Activated T-helper 9 cell treated with anti-CD3 and anti-CD28 coated beads, Interleukin-2, amount 50 U/mL, for 16 hours (primary cell): ENCODE measurements around the gene MICA.

Source experiments
- DNase-seq: peaks from one replicate; pipeline ENCODE4 v3.0.0-alpha.2; 2020; ENCODE audit warnings: low read depth

The MICA gene

DNA sequence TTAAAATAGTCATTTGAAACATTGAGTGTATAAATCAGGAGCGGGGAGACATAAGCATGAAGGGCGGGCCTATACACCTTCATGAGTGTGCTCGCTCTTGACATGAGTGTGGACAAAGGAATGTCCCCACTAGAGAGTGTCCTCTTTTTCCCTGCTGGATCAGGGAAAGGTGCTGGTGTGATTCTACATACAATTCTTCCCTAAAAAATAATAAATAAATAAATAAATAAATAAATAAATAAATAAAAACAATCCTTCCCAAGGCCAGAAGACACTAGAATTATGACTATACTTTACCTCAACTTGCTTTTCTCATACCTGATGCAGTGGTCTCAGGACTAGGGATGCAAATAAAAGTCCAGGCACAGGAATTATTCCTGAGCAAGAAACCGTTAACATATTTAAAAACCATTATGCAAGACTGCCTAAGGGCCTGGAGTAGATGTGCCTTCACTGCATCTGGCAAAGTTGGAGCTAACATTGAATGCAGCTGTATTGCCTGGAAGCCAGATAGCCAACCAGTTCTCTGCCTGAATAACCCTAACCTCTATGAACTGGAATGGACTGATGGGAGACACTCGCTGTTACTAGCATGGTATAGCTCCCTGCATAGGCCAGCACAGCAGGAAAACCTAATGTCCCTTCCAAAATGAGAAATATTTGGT, 57.1 kb downstream of the MICA start:
- no peak for DNase-seq

DNA sequence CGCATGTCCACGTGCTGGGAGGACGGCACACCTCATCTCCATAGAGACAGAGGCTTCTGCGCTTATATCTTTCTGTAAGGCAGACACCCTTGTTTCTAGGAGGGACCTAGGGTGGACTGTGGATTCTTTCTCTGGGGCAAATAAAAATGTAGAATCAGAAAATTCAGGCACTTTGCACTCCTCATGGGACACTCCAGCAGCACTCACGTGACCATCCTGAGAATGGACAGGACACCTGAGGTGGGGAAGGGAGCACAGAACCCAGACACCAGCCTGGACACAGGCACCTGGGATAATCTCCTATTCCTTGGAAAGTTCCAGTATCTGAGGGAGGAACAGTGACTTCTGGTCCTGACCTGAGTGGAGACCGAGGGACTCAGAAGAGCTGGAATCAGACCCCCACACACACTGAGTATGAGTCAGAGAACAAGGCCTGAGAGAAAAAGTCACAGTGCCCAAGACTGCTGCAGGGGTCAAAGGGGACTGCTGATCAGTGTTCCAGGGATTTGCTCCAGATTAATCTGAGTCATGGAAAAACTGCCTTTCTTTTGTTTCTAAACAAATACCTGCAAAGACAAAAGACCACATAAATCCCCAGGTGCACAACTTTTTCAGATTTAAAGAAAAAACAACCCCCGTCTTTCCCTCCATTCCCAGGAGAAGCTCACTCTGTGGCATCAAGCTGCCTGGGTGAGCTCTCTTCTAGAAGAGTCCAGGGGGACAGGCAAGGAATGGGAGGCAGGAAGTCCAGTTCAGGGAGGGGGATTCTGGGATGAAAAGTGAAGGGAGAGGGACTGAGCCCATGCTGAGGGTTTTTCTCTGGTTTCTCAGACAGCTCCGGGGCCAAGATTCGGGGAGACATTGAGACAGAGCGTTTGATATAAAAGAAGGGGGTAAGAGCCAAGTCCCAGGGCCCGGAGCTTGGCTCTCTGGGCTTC, 58.9 kb downstream of the MICA start:
- no peak for DNase-seq

DNA sequence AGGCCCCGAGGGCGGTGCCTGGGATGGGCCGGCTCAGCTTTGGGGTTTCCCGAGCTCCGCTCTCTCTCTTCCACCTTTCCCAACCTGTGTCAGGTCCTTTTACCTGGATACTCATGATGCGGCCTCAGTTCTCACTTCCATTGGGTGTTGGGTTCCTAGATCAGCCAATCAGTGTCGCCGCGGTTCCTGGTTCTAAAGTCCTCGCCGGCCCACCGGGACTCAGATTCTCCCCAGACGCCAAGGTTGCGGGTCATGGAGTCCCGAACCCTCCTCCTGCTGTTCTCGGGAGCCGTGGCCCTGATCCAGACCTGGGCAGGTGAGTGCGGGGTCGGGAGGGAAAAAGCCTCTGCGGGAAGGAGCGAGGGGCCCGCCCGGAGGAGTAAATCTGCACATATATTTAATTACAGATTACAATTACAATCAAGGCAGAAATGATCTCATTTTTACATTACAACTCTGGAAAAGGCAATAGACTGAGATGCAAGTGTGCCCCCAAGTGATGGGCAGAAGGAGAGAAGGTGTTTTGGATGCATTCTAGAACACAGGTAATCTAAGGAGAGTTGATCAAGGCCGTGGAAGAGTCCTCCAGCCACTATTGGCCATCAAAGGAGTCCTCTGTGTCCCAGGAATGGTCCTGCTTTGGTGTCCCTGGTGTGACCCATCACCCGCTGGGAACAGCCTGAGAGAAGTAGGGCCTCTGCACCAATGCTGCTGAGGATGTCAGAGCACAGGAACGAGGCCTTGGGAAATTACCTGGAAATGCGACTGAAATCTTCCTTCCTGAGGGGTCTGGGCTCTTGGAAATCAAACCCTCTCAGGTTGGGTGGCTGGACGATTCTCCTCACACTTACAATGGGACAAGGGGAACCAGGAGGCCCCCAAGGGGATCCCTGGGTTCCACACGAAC, 59.8 kb downstream of the MICA start:
- peak; percentile 82 for DNase-seq

DNA sequence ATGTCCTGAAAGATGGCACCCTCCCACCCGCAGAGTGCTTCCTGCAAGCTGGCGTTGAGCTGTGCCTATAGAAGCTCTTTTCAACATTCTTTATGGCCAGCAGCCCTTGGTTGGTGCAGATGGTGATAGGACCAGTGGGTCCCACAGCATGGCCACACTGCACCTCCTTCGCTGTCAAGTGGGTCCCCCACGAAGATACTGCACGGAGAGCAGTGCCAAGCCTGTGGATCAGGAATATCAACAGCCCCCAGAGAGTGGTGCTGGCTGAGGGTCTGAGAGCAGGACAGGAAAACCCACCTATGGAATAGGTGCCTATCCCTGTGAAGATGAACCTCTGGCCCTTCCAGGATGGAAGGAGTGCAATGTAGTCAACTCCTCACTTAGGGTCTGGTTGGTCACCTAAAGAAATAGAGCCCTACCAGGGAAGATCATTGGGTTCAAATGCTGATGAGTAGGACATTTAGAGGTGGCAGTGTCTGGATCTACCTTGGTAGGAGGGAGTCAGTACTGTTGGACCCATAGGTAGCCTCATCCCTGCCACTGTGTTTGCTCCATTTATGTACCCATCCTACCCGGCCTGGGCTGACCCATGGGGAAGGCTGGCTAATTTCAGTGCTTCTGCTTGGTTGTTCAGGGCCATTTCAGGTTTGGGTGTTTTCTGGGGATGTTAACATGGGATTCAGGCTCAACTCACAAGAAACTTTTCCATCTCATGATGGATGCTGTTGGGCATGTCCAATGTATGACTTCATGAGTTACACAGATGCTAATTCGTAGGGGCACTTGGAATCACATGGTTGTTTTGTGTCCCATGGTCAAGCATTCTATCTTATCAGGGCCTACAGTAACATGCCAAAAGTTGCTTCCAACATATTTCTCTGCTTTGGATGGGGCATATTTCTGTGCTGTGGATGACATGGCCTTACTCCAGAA, 61.1 kb downstream of the MICA start:
- DNase-seq: no peak
